Measurements from ENCODE around the gene SAMD3.
"Not testable (repeated sequence)": the region's sequence is repeated elsewhere in the genome, so short reads cannot be mapped to it uniquely, and the experiment has no call there.

The SAMD3 gene

GRCh38 chr6:130252527-130253237 is 29.9 kb upstream of the SAMD3 start:
- in situ Hi-C loops (cut with HindIII; ENCODE audit: low sequenced_read_pairs): no loop called here
- TF ChIP-seq CTCF (IDR thresholded peaks at IDR 0.05; ENCODE audit: low read depth, low read length, missing control alignments): no peak
- no peak overlapping the region for H3K4me3 ChIP-seq (ENCODE audit: low read depth, low read length)
- DNase-seq (ENCODE audit: low read depth): no peak

- no peak overlapping the region for H3K4me3 ChIP-seq (ENCODE audit: low read depth, low read length)
- DNase-seq (ENCODE audit: low read depth): no peak
- no peak for TF ChIP-seq CTCF (IDR thresholded peaks at IDR 0.05; ENCODE audit: low read depth, low read length, missing control alignments)
- in situ Hi-C loops (cut with HindIII; ENCODE audit: low sequenced_read_pairs): no loop called here
Observed at GRCh38 chr6:130245267-130245666, 22.5 kb upstream of the SAMD3 start.

GRCh38 chr6:130244728-130245127 is 22.0 kb upstream of the SAMD3 start:
- in situ Hi-C loops (cut with HindIII; ENCODE audit: low sequenced_read_pairs): no loop called here
- TF ChIP-seq CTCF (IDR thresholded peaks at IDR 0.05; ENCODE audit: low read depth, low read length, missing control alignments): no peak
- H3K4me3 ChIP-seq (ENCODE audit: low read depth, low read length): no peak overlapping the region
- no peak for DNase-seq (ENCODE audit: low read depth)

GRCh38 chr6:130240232-130240631 is 17.5 kb upstream of the SAMD3 start:
- no peak for TF ChIP-seq CTCF (IDR thresholded peaks at IDR 0.05; ENCODE audit: low read depth, low read length, missing control alignments)
- DNase-seq (ENCODE audit: low read depth): peak; percentile 68
- H3K4me3 ChIP-seq (ENCODE audit: low read depth, low read length): no peak overlapping the region
- in situ Hi-C loops (cut with HindIII; ENCODE audit: low sequenced_read_pairs): no loop called here

GRCh38 chr6:130239755-130240154 is 17.0 kb upstream of the SAMD3 start:
- in situ Hi-C loops (cut with HindIII; ENCODE audit: low sequenced_read_pairs): no loop called here
- no peak for DNase-seq (ENCODE audit: low read depth)
- no peak overlapping the region for H3K4me3 ChIP-seq (ENCODE audit: low read depth, low read length)
- no peak for TF ChIP-seq CTCF (IDR thresholded peaks at IDR 0.05; ENCODE audit: low read depth, low read length, missing control alignments)

GRCh38 chr6:130233330-130233729 is 10.6 kb upstream of the SAMD3 start:
- H3K4me3 ChIP-seq (ENCODE audit: low read depth, low read length): no peak overlapping the region

GRCh38 chr6:130230531-130230930 is 7.8 kb upstream of the SAMD3 start:
- in situ Hi-C loops (cut with HindIII; ENCODE audit: low sequenced_read_pairs); DNase-seq (ENCODE audit: low read depth); H3K4me3 ChIP-seq (ENCODE audit: low read depth, low read length): not testable (repeated sequence)

More at GRCh38 chr6:130233330-130233729, 10.6 kb upstream of the SAMD3 start:
- in situ Hi-C loops (cut with HindIII; ENCODE audit: low sequenced_read_pairs): no loop called here
- no peak for TF ChIP-seq CTCF (IDR thresholded peaks at IDR 0.05; ENCODE audit: low read depth, low read length, missing control alignments)
- DNase-seq (ENCODE audit: low read depth): peak; percentile 23
